GM18498 (cell line): ENCODE data around the gene TACR1.
"Not testable (repeated sequence)": the region's sequence is repeated elsewhere in the genome, so short reads cannot be mapped to it uniquely, and the experiment has no call there.

Experiments
- ATAC-seq: cut with Tn5 transposase; IDR thresholded peaks from one replicate; pipeline ENCODE4 v1.9.1; 2021; ENCODE audit warnings: mild to moderate bottlenecking, moderate library complexity; ENCODE audit not compliant: unreplicated experiment

TACR1 gene

DNA sequence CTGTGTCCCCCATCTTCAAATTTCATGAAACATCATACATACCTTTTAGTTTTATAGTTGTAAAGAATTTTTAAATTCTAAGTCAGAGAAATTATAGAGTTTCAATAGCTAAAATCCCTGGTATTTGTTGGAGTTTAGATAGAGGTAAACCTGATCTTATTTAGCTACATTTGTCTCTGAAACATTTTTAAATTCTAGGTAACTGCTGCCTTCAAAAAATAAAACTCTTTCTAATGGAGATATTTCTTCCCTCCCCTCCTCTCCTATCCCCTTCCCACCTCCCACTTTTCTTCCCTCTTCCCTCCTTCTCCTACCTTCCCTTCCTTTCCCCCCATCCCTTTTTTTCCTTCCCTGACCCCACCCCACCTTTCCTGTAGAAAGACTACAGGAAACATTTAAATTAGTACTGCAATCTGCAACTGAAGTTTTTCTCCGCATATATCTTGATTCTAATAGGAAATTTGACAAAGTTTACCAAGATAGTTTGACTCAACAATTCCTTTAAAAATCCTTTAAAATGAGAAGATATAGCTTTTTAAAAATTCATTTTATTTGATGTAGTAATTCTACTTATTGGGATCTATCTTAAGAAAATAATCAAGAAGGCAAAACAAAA lies 4.1 kb downstream of the TACR1 start:
- ATAC-seq = no peak

- no peak for ATAC-seq
Observed at GRCh38 chr2:75194184-75194868, 5.0 kb downstream of the TACR1 start.

GRCh38 chr2:75192496-75192895 lies 6.8 kb downstream of the TACR1 start:
- ATAC-seq = no peak

GRCh38 chr2:75190271-75190990 lies 8.9 kb downstream of the TACR1 start:
- no peak for ATAC-seq

GRCh38 chr2:75186821-75187220 lies 12.5 kb downstream of the TACR1 start:
- no peak for ATAC-seq

DNA sequence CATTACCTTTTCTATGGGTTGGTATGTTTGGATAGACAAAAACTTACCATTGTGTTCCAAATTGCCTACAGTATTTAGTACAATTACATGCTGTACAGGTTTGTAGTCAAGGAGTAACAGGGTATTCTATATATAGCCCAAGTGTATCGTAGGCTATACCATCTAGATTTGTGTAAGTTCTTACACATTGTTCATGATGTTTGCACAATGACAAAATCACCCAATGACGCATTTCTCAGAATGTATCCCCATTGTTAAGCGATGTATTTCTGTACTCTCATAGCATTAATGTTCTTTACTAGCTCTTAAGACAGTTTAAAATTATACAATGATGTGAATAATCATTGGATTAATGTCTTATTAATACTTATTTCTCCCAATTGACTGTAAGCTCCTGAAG lies 16.7 kb downstream of the TACR1 start:
- ATAC-seq = no peak

GRCh38 chr2:75180476-75180875 lies 18.8 kb downstream of the TACR1 start:
- no peak for ATAC-seq

GRCh38 chr2:75177427-75177826 lies 21.9 kb downstream of the TACR1 start:
- ATAC-seq = no peak

DNA sequence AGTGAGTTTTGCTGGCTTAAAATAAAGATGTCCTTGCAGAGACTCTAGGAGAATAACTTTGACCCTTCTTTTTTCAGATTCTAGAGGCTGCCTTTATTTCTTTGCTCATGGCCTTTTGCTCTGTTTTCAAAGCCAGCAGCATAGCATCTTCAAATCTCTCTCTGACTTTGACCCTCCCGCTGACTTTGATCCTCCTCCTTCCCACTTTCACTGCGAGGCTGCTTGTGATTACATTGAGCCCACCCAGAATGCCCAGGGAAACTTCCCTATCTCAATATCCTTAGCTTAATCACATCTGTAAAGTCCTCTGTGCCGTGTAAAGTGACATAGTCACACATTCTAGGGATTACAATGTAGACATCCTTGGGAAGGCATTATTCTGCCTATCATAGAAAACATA lies 23.9 kb downstream of the TACR1 start:
- ATAC-seq = no peak

DNA sequence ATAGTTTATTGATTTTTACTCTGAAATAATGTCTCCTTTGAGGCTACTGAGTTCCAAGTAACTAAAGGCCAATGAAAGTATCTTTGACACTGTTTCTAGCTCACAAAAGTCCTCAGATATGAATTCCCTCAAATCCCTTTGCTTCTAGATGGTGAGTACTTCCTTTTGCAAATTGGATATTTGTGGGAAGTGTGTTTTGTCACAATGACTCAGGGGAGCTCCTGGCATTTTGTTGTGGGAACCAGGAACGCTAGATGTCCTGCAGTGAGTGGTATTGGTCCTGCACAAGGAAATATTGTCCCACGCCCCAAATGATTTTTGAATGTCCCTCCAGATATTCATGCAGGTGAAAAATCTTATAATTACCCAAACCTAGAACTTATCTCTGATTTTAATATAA lies 24.3 kb downstream of the TACR1 start:
- no peak for ATAC-seq

GRCh38 chr2:75174519-75174918 lies 24.8 kb downstream of the TACR1 start:
- no peak for ATAC-seq

DNA sequence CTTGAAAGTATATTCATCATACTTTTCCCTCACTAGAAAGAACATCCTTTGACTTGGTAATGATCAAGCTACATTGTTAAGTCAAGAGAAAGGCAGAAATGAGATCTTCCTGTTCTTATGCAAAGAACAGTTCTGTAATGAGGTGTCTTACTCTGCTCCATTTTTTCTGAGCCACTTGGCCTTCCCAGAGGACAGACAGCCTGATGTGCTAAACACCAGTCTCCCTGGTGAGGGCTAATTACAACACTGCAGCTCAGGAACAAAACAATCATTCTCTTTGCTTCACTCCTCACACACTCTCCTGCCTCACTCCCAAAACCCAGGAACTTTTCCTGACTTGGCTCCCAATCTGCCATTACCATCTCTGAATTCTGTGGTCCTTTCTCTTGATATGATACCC lies 25.6 kb downstream of the TACR1 start:
- ATAC-seq = no peak

- ATAC-seq = not testable (repeated sequence)
Observed at GRCh38 chr2:75171423-75171822, 27.9 kb downstream of the TACR1 start.

DNA sequence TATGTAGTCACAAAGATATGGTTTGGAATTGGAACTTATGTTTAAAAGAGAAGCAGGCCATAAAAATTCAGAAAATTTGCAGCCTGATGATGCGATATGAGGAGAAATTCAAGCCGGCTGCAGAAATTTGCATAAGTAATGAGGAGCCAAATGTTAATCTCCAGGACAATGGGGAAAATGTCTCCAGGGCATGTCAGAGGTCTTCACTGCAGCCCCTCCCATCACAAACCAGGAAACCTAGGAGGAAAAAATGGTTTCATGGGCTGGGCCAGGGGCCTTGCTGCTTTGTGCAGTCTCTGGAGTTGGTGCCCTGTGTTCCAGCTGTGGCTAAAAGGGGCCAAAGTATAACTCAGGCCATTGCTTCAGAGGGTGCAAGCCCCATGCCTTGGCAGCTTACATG lies 28.4 kb downstream of the TACR1 start:
- ATAC-seq = no peak

- no peak for ATAC-seq
Observed at GRCh38 chr2:75168186-75168585, 31.1 kb downstream of the TACR1 start.

DNA sequence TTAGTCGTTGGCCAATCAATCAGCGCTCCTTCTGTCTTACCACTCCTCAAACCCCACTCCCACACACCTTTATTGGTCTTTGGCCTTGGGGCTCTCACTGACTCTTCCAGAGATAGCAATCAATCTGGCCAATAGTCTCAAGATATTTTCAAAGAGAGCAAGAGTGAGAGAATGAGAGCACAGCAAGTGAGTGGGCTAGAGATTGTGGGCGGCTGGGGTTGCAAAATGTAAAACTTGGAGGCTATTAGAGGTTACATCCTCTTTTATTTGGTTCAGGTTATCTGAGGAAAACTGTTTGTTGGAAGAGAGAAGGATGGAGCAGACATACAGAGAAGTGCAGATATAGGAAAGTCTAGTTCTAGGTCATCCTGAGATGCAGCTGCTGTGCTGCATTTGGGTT lies 32.8 kb downstream of the TACR1 start:
- no peak for ATAC-seq

DNA sequence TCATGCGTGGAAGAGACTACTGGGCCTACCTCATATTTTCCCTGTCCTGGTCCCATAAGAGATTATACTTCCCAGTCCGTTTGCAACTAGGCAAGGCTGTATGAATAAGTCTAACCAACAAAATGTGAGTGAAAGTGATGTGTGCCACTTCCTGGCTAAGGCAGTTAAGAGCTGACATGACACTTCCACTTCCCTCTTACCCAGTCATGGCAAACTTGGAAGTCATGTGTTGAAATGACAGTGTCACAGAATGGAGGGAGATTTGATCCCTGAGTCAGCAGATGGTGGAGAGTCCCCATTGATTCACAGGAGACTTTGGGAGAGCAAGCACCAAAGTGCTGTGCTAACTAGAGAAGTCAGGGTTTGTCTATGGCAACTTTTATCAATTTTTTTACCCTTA lies 36.4 kb downstream of the TACR1 start:
- ATAC-seq = no peak

DNA sequence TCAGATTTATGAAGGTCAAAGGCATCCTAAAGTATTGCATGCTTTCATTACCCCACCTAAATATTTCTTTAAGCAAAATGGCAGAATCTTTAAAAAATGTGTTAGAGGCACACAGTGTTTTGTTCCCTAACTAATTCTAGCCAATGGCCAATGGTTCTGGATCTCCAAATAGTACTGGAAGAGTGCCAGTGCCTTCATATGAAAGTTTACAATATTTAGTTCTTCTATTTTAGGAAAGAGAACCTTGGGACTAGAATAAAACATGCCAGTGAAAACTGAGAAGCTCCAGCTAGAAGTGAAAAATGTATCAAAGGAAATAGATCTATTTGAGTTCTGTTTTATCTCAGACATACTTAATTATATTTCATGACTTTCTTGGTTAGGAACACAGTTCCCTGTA lies 37.1 kb downstream of the TACR1 start:
- ATAC-seq = no peak

DNA sequence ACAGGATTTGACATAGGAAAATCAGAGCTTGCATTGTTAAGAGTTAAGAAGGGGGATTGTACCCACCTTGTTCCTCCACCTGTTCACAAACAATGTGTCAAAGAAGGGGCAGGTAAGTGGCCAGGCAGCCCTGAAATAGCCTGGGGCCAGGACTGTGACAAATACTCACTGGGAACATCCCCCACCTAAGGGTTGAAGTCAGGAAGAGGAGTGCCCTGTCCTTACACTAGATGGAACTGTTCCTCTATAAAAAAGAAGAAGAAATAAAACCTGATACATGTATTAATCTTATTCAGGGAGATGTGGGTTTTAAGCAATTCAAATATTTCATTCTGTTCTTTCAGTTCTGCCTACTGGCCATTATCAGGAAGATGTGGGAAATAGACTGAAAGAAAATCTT lies 41.9 kb downstream of the TACR1 start:
- no peak for ATAC-seq

DNA sequence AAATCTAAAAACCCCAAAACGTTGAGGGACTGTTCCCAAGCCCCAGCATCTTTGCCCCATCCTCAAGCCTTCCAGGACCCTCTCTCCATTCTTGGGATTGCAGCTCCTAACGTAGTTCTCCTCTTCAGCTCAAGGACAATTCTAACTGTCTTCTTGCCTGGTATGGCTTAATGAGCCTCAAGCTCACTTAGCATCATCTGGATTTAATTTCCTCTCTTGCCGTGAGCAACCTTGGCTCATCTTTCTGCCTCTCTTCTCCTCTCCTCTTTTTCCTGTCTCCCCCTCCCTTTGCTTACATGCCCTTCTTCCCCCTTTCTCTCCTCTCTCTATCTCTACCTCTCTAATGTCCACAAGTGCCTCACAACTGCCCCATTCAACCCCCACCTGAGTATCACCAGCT lies 44.2 kb downstream of the TACR1 start:
- no peak for ATAC-seq

DNA sequence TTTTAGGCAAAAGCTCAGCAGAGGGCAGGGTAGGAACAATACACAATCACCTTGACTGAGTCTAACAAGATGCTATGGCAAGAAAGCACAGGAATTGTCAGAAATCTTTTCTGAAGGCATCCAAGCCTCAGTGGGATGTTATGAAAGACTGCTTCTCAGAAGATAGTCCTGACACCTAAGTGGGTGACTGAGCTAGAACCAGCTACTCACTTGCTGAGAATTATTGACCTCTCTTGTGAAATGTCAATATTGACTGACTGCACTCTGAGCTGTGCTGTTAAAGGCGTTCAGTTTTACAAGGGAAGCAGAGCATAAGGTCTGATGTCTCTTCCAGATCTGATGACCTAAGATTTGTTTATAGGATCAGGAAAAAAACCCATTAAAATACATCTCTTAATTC lies 46.1 kb downstream of the TACR1 start:
- no peak for ATAC-seq

- not testable (repeated sequence) for ATAC-seq
Observed at GRCh38 chr2:75152243-75152642, 47.1 kb downstream of the TACR1 start.
